ENCODE results near the gene HPN.
A peak's percentile ranks its signal among the peaks of the same experiment; 100 is the strongest.

Gene HPN

DNA sequence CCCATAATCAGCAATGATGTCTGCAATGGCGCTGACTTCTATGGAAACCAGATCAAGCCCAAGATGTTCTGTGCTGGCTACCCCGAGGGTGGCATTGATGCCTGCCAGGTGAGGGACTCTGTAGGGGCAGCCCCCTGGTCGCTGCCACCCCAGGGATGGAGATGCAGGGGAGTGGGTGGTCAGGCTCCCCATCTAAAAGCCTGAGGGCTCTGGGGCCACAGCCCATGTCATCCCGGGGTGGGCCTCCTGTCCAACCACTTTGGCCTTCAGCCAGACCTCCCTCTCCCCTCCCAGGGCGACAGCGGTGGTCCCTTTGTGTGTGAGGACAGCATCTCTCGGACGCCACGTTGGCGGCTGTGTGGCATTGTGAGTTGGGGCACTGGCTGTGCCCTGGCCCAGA, 24.1 kb downstream of the HPN start:
- DNase-seq = no peak

DNA sequence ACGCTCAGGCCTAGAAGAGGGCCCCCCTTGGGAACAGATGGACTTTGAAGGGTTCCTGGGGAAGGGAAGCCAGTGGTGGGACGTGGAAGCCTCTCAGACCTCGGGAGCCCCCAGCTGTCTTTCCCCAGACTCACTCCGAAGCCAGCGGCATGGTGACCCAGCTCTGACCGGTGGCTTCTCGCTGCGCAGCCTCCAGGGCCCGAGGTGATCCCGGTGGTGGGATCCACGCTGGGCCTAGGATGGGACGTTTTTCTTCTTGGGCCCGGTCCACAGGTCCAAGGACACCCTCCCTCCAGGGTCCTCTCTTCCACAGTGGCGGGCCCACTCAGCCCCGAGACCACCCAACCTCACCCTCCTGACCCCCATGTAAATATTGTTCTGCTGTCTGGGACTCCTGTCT, 24.6 kb downstream of the HPN start:
- no peak for DNase-seq

DNA sequence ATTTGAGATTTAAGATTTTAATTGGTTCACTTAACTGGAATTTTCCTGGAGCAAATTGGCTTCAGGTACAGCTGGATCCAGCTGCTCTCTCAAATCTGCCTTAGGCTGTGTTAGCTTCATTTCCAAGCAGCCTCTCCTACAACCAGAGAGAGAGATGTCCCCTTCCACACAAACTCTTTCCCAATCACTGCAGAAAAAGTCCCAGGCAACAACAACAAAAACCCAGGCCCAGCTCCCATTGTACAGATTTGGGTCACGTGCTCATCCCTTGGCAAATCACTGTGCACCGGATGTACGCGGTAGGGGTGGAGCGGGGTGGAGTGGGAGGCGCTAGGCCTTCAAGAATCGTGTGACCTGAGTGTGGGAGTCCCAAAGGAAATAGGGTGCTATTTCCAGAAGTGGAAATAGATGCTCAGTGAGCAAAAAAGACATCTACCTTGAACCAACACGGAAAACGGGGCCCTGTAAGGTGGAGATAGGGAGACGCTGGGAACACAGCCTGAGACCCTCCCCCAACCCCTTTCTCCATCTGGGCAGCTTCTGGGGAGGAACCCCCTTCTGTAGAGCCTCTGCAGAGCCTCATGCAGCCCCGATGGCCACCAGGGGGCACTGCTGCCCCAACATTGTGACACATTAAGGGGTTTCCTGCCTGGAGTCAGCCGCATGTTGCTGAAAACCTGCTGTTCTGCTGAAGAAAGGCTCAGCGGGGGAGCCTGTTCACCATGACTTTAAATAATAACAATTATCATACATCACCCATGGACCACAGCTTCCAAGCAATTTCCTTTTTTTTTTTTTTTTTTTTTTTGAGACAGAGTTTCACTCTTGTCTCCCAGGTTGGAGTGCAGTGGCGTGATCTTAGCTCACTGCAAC, 25.4 kb downstream of the HPN start:
- DNase-seq = peak; percentile 35

DNA sequence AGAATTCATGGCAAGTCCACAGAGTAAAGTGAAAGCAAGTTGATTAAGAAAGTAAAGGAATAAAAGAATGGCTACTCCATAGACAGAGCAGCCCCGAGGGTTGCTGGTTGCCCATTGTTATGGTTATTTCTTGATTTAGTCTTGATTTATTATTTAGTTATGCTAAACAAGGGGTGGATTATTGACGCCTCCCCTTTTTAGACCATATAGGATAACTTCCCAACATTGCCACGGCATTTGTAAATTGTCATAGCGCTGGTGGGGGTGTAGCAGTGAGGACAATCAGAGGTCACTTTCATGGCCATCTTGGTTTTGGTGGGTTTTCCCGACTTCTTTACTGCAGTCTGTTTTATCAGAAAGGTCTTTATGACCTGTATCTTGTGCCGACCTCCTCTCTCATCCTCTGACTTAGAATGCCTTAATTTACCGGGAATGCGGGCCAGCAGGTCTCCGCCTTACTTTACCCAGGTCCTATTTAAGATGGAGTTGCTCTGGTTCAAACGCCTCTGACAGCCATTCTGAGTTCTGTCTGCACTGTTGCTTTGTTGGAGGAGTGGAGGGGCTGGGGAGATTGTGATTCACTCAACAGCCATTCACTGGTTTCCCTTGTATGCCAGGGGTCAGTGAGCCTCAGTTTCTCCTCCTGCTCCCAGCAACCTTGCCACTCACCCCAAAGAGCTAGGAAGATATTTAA, 27.6 kb downstream of the HPN start:
- no peak for DNase-seq

DNA sequence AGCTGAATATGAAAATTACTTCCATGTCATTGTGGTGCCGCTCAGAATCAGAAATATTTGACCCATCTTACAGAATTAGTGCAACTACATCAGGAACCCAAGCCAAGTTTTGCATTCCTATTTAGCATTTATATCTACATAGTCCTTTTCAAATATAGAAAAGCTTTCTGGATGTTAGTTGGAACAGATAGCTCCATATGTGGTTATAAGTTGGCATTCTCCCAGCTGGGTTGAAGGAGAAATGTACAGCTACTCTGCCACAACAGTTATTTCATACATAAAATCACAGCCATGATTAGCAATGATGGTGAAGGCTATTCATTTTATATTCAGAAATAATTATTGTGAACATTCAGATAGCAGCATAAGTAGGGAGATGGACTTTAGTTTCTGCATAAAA, 28.2 kb downstream of the HPN start:
- no peak for DNase-seq

DNA sequence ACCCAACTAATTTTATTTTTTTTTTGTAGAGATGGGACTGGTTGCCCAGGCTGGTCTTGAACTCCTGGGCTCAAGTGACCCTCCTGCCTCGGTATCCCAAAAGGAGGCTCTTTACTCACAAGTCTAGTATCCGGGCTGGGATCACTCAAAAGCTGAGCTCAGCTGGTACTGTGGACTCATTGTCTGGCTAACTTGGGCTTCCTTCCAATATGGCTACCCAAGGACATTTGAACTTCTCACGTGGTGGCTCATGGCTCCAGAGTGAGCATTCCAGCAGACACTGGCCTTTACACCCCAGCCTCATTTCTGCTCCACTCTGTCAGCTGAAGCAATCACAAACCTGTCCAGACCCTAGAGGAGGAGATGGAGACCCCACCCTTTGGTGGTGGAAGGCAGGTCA, 28.9 kb downstream of the HPN start:
- DNase-seq = no peak

DNA sequence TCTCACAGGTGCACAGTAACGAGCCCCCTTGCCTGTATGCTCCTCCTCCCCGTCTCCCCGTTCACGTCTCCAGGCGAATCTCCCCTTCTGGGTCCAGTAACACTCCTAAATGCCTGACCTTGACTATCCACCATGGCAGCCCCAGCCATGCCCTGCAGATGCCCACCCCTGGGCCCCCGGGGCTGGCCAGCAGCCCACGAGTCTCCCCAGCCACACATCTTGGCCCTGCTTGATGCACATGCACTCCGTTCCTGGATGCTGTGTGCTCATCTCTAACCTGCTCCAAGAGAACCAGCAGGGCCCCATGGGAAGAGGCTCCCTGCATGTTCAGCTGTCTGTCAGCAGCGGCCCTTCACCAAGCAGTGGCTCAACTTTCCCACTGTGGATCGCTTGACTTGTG, 32.0 kb downstream of the HPN start:
- no peak for DNase-seq

DNA sequence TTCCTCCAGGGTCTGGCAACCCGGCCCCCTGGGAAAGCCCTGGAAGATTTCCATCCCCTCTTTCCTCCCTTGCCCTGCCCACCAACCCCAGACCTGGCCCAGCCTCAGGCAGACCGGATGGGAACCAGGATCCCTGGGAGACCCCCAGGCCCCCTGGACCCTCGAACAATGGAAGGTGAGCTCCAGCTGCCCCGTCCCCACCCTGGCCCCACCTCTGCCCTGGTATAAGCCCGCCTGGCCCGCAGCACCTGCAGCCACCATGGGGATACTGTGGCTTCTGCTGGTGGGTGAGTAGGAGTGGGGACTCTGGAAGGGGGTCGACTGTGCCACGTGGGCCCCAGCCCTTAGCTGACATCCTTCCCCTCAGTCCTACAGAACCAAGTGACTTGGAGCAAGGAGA, 32.4 kb downstream of the HPN start:
- no peak for DNase-seq

DNA sequence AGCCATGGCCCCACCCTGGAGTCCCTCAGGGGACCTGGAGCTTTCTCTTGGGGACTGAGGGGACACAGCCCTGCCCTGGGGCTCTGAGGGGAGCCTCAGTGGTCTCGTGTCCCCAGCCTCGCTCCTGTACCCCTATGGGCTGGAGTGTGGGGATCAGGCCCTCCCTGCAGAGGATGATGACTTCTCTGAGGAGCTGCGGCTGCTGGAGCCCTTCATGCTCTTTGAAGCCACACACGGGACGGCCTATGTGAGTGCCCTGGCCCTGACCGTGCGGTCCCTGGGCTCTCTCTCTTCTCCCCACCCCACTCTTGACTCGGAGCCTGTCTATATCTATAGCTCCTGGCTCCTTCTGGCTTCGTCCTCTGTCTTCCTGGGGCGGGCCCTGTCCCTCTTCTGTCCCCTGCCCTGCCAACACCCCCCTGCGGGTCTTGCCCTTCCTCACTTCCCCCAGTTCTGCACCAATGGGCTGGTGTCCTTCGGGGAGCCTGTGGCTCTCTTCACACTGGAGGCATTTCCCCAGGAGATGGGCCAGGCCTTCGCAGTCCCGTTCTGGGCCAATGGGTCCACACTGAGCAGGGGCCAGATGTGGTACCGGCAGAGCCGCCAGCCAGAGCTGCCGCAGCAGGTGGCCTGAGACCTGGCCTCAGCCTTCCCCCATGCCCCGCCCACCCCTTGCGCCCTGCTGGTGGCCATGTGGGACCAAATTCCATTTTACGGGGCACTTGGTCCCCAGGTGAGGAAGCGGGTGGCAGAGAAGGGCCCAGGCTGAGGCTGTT, 33.1 kb downstream of the HPN start:
- DNase-seq = no peak

DNA sequence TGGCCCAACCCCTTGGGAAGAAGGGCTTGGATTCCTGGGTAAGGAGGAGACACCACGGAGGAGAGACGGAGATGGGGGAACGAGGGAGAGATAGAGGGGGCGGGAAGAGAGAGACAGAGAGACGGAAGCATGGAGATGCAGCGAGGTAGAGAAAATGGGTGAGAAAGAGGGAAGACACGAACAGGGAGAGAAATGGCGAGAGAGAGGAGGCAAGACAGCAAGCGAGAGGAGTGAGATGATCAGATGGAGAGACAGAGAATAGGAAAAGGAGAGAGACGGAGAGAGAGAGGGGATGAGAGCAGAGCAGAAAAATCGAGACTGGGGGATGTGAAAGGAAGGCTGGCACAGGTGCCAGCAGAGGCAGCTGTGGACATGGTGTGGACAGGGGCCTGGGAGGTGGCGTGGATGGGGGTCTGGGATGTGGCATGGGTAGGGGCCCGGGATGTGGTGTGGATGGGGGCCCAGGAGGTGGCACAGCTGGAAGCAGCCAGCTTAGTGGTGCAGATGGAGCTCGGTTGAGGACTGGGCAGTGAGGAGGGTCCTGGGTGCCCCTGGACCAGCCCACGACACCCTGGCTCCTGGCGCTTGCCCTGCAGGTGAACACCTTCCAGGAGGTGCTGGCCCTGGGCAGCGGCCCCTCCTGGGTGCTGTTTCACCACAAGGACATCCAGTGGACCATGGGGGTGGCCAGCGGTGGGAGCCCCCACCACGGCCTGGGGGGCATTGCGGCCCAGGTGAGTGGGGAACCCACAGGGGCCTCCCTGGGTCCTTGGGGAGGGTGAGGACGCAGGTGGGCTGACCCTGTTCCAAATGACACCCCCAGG, 33.9 kb downstream of the HPN start:
- DNase-seq = no peak

DNA sequence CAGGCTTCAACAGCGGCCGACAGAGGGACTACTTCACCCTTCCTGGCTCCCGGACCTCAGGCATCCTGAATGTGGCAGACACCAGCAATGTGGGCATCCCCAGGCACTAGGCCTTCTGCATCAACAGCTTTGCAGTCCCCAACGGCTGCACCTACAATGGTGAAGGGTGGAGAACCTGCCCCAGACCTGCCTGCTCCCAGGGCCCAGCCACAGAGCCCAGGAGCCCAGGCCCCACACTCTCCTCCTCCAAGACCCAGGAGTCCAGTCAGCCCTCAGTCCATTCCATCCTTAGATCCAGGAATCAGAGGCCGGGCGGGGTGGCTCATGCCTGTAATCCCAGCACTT, 34.5 kb downstream of the HPN start:
- DNase-seq = no peak

DNA sequence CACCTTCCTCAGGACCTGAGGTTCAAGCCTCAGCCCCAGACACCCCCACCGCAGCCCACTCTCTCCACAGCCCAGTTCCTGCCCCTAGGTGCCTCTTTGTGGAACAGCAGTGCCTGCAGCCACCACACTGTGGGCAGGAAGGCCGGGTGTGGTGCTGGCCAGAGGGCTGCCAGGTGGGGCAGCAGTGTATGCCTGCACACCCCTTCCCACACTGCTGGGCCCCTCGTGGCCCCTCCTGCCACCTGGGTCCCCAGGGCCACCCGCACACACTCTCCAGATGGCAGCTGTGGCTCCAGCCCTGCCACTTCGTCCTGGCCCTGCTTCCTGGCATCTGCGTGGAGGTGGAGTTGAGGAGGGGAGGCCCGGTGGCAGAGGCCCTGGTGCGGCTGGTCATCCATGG, 35.1 kb downstream of the HPN start:
- DNase-seq = no peak

DNA sequence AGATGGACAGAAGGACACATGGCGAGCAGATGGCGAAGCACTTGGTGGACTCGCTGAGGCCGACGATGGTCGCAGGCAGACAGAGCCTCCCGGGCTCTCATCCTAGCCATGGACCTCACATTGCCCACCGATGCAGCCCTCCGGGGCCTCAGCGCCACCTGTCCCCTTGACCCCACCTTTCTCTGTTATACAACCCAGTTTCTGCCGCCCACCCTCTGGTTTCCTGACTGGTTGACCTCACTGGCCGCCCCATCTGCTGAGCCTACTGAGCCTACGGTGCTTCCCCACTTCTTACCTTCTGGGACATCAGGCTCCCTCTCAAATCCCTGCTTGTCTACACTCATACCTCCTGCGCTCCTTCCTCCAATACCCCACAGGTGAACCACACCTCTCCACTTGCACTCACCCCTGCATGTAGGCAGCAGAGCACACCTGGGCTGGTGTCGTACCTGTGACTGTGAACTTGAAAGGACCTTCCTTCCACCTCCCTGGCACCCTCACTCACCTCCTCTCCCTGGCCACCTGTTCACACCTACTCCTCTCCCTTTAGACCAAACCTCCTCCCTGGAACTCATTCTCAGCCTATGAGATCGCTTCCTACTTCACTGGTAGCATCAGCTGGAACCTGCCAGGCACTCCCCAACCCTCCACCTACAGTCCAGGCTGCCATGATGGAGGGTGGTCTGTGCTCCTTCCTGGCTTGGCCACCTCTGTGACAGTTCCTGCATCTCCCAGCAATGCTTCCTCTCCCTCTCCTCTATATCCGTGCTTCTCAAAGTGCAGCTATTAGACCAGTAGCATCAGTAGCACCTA, 36.1 kb downstream of the HPN start:
- no peak for DNase-seq

DNA sequence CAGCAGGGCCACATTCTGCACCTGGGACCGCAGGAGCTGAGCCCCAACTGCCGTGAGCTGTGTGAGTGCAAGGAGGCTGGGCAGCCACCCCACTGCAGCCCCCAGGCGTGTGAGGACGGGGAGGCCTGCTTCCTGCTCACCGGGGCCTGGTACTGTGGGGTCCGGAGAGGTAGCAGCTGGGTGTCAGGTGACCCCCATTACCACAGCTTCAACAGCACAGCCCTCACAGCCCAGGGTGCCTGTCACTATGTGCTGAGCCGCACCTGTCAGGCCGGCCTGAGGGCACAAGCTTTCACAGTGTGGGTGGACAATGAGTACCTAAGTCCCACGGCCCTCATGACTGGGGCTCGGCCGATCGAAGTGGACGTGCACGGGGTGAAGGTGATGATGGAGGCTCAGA, 38.3 kb downstream of the HPN start:
- no peak for DNase-seq

DNA sequence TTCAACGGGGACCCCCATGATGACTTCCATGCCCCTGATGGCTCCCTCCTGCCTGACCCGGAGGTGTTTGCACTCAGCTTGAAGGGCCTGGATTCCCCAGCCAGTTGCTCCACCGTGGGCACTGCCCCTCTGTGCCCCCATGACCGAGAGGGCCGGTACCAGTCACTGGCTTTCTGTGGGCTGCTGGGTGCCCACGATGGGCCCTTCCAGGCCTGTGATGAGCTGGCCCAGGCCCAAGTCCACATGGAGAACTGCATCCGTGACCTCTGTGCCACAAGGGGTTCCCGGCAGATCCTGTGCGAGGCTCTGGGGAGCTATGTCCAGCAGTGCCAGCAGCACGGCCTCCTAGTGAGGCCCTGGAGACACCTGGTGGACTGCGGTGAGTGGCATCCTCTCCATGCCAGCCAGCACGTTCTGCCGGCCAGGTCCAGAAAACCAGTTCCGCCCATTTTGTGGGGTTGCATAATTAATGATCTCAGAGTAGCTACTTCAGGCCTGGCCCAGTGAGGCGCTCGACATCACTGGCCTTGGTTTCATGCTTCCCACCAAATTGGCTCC, 39.2 kb downstream of the HPN start:
- DNase-seq = no peak

DNA sequence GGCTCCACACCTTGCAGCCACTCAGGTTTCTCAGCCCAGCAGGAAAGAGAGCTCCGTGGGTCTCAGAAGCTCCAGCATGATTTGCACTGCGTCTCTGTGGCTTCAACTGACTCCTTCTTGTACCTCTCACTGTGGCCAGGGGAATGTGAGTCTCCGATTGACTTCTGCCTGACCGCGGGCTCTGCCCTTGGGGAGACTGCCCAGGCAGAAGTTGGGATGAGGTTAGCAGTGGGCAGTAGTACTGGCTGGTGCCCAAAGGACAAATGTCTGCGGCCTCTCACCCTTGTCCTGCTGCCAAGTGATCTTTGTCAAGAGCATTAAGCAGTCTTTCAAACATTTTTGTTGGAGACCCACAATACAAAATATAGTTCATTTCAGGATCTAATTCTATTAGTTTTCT, 39.7 kb downstream of the HPN start:
- no peak for DNase-seq

DNA sequence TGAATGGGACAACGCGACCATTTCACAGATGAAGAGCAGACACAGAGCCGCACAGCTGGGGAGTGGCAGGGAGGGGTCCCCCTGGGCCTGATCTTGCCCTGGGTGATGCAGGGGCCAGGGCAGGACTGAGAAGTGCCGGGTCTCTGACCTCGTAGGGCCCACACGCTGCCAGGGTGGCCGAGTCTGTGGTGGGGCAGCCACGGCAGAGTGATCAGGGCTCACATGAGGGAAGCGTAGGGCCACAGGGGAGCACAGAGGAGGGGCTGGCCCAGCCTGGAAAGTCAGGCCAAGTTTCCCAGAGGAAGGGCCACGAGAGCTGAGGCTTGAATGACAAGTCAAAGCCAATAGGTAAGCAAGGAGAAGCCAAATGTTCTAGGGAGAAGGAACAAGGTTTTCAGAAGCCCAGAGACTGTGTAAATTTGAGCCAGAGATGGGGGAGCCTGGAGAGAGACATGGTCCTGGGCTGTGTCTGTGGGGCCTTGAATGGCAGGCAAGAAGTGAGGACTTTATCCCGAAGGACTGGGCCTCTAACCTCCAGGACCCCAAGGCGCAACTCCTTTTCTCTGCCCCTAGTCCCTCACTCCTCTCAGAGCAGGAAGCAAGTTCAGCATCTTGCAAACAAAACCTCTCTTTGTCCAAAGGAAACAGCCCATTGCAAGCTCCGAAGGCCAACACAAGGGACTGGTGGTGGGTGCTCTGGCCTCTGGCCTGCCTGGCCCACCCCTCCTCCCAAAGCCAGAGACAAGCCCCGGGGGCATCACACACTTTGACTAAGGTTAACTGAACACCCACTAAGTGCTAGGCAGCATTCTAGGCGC, 42.4 kb downstream of the HPN start:
- DNase-seq = no peak

DNA sequence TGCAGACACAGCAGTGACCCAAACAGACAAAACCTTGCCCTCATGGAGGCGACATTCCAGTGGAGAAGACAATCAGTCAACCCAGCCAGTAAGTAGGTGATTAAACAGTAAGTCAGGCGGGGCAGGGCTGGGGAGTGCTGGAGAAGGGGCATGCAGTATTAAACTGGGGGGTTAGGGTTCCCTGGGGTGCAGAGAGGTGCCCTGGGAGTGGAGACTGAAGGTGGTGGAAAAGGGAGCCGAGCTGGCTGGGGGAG, 42.9 kb downstream of the HPN start:
- DNase-seq = no peak

DNA sequence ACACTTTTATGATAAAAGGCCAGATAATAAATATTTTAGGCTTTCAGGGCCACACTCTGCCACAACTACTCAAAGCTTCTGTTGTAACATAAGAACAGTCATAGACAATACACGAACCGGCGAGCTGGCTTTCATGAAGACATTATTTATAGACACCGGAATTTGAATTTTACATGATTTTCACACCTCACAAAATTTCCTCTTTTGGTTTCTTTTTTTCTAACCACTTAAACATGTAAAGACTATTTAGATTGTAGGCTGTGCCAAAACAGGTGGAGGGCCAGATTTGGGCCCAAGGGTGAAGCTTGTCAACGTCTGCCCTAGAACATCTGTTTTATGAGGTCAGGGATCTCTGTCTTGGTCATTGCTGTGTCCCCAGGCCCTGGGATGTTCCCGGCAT, 44.4 kb downstream of the HPN start:
- no peak for DNase-seq

DNA sequence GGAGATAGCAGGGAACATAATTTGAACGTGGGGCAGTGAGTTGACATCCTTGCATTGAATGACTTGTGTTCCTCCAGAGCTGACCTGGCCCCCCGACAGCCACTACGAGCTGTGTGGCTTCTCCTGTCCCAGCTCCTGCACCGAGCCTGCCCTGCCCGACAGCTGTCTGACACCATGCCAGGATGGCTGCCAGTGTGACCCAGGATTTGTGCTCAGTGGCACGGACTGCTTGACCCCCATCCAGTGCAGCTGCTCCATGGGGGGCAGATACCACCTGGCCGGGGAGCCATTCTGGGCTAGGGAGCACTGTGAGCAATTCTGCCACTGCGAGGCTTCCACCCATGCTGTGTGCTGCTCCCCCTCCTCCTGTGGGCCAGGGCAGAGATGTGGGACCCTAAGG, 44.9 kb downstream of the HPN start:
- no peak for DNase-seq

DNA sequence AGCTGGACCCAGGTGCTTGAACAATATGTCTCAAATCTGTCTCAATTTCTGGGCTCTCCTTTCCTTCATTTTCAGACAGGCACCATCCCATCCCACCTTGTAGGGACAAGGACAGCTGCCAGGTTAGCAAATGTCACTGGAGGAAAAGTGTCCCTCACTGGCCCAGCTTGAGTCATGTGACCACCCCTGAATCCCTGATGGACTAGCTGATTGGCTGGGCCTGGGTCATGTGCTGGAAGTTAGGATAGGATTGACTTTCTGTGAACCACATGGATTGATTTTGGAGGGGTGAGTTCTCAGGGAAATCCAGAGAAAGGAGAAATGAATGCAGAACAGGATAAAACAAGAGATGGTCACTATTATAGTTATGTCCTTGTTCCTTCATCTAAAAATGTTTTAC, 45.9 kb downstream of the HPN start:
- no peak for DNase-seq

Data from NCI-H1436 (cell line).